Measurements from ENCODE around the gene SMYD2. TPM values are rescaled to one million over a fixed set of nuclear protein-coding genes. Genes with fewer than 3 reads are reported as not detected.

SMYD2 gene
- total and polyA plus RNA-seq, 8 donors = 8.2 to 68.7 (median 26.6) TPM

DNA sequence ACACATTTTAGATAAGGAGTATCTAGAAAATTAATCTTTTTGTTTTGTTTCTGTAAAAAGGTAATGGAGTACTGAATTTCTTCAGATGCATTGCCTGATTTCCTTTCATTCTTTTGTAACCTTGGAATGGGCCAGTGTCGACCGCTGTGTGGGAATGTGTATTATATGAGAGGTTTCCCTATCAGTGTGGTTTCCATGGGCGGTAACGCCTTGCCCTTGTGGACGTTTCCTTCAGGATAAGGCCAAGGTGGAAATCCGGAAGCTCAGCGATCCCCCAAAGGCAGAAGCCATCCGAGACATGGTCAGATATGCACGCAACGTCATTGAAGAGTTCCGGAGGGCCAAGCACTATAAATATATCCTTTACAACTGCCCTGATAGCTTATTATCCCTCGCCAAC is 49.8 kb downstream of the SMYD2 start:
- H3K27ac ChIP-seq = peak overlapping the region in 3 of 5 donors; percentile 60 to 61 (median 60)
- TF ChIP-seq POLR2AphosphoS5 (IDR thresholded peaks at IDR 0.05) (peak in 1 of 3 donors; percentile 26), POLR2A (IDR thresholded peaks at IDR 0.05) (no peak)
- H3K27me3 ChIP-seq = no peaks in the 10 kb centered on the region
- DNase-seq = peak; percentile 46 to 54
- 44 to 56% (median 50%) methylated on average over 12 of the region's 12 CpGs for WGBS, 5 donors
- intact Hi-C loops (cut with DNase I; ENCODE audit: low total_unique reads) = loop anchor here (5.0 kb wide), 2 partner anchors 68 to 257 kb away; no protein-coding TSS in a partner anchor
- H3K9me3 ChIP-seq = no peaks in the 10 kb centered on the region
- H3K4me3 ChIP-seq = no peak overlapping the region
- H3K36me3 ChIP-seq = peaks cover 0 to 19% (median 13%) of the 10 kb centered on the region in 4 donors
- peaks cover 19 to 27% (median 24%) of the 10 kb centered on the region in 4 donors for H3K4me1 ChIP-seq

DNA sequence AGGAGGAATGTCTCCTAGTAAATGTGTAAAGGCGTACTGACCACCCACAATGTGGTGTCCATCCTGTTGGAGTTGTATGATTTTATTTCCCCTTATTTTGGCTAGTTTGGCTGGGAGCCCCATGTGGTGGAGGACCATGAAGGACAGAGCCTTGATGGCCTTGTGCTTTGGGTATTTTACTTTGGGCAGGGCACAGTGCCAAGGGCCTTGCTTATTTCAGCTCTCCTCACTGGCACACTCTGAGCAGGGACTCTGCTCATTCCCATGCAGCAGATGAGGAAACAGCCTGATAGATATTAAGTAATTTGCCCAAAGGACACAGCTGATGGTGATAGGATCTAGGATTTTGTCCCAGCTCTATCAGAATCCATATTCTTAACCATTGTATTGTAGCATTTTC is 50.2 kb downstream of the SMYD2 start:
- no peak for TF ChIP-seq POLR2A (IDR thresholded peaks at IDR 0.05)
- TF ChIP-seq, protein P1, sequence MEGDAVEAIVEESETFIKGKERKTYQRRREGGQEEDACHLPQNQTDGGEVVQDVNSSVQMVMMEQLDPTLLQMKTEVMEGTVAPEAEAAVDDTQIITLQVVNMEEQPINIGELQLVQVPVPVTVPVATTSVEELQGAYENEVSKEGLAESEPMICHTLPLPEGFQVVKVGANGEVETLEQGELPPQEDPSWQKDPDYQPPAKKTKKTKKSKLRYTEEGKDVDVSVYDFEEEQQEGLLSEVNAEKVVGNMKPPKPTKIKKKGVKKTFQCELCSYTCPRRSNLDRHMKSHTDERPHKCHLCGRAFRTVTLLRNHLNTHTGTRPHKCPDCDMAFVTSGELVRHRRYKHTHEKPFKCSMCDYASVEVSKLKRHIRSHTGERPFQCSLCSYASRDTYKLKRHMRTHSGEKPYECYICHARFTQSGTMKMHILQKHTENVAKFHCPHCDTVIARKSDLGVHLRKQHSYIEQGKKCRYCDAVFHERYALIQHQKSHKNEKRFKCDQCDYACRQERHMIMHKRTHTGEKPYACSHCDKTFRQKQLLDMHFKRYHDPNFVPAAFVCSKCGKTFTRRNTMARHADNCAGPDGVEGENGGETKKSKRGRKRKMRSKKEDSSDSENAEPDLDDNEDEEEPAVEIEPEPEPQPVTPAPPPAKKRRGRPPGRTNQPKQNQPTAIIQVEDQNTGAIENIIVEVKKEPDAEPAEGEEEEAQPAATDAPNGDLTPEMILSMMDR (IDR thresholded peaks at IDR 0.05) = no peak
- no peak for TF ChIP-seq EP300 (IDR thresholded peaks at IDR 0.05)
- no peak for TF ChIP-seq POLR2AphosphoS5 (IDR thresholded peaks at IDR 0.05)
- no peaks in the 10 kb centered on the region for H3K9me3 ChIP-seq
- no peak overlapping the region for H3K4me3 ChIP-seq
- intact Hi-C loops (cut with DNase I; ENCODE audit: low total_unique reads) = loop anchor here (5.0 kb wide), 2 partner anchors 69 to 256 kb away; no protein-coding TSS in a partner anchor
- H3K27ac ChIP-seq = peak overlapping the region in 4 of 5 donors; percentile 10 to 61 (median 54)
- H3K27me3 ChIP-seq = no peaks in the 10 kb centered on the region
- DNase-seq = peak; percentile 23 to 38
- peaks cover 0 to 19% (median 13%) of the 10 kb centered on the region in 4 donors for H3K36me3 ChIP-seq
- H3K4me1 ChIP-seq = peaks cover 19 to 27% (median 24%) of the 10 kb centered on the region in 4 donors
- WGBS, 5 donors = 91 to 100% (median 95%) methylated on average over 1 of the region's 1 CpG

DNA sequence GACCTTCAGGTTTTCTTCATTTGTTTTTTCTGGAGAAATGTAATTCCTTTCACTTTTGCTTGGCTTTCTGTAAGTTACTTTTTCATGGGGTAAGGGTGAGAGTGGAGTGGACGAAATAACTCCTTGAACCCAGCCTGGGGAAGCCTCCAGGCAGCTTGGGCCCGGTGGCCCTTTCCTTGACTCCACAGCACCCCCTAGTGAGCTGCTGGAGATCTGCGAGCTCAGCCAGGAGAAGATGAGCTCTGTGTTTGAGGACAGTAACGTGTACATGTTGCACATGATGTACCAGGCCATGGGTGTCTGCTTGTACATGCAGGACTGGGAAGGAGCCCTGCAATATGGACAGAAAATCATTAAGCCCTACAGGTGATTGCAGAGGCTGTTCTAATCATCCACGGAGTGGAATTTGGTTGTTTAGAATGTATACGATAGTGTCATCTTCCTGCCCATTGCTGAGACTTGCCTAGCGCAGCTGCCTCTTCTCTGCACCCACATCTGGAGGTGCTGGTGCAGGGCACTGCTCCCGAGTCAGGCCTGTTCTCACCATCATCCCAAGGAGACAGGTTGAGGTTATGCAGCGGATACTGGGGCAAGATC is 51.0 kb downstream of the SMYD2 start:
- TF ChIP-seq, protein P1 (IDR thresholded peaks at IDR 0.05) = peak in 4 of 7 experiments; percentile 38 to 60 (median 48)
- no peak for TF ChIP-seq EP300 (IDR thresholded peaks at IDR 0.05)
- no peaks in the 10 kb centered on the region for H3K27me3 ChIP-seq
- peak overlapping the region in 2 of 5 donors; percentile 60 to 61 for H3K27ac ChIP-seq
- 66 to 85% (median 76%) methylated on average over 9 of the region's 9 CpGs for WGBS, 5 donors
- H3K4me1 ChIP-seq = peaks cover 19 to 27% (median 24%) of the 10 kb centered on the region in 4 donors
- DNase-seq = peak in 1 of 2 donors; percentile 55
- no peak overlapping the region for H3K4me3 ChIP-seq
- no peaks in the 10 kb centered on the region for H3K9me3 ChIP-seq
- intact Hi-C loops (cut with DNase I; ENCODE audit: low total_unique reads) = loop anchor here (5.0 kb wide), 2 partner anchors 70 to 255 kb away; no protein-coding TSS in a partner anchor
- peaks cover 0 to 19% (median 13%) of the 10 kb centered on the region in 4 donors for H3K36me3 ChIP-seq

DNA sequence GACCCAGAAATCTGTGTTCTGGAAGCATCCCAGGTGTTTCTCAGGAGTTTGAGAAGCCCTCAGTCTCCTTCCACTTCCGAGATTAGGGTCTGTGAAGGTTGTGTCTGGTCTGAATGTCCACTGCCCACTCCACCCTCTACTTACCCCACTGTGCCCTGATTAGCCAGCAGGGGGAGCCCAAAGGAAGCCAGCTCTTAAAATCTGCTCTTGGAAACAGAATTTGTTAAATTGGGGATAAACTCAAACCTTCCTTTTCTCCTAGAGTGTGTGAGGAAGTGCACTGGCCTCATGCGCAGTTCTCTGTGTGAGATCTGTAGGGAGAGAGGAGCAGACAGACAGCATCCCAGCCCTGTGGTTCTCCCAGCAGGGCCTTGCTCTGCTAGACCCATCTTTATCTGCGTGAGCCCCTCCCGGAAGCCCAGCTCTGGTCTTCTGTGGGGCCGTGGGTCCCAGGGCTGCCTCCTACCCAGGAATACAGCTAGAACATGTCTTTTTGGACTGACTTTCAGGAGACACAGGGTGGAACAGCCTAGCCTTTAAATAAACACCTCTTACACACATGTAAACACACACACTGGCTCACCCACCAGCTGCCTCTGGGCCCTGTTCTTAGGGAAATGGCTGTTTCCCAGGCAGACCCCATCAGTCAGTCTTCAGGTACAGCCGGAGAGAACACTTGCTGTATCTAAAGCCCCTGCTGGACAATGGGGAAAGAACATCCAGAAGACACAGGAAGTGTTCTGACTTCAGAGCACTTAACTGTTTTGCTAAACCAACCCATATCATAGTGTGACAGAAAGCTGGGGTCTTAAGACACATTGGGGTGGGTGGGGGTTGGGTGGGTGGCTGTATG is 52.2 kb downstream of the SMYD2 start:
- Histone ChIP-seq H3K27me3 (no peaks in the 10 kb centered on the region), H3K27ac (no peak overlapping the region), H3K9me3 (no peaks in the 10 kb centered on the region), H3K4me1 (peaks cover 25 to 34% (median 29%) of the 10 kb centered on the region in 4 donors), H3K36me3 (peaks cover 0 to 19% (median 13%) of the 10 kb centered on the region in 4 donors), H3K4me3 (no peak overlapping the region)
- peak; percentile 66 to 76 for DNase-seq
- TF ChIP-seq EP300 (IDR thresholded peaks at IDR 0.05) (no peak), POLR2A (IDR thresholded peaks at IDR 0.05) (no peak)
- TF ChIP-seq, protein P1 (IDR thresholded peaks at IDR 0.05) = peak in 5 of 7 experiments; percentile 51 to 80 (median 77)
- intact Hi-C loops (cut with DNase I; ENCODE audit: low total_unique reads) = loop anchor here (5.0 kb wide), 2 partner anchors 71 to 254 kb away; no protein-coding TSS in a partner anchor
- WGBS, 5 donors = 59 to 63% (median 61%) methylated on average over 6 of the region's 6 CpGs

Measured in stomach (tissue), 9 donors.